GM23338 (cell line): ENCODE measurements around the gene ITSN2. TPM values are rescaled to one million over a fixed set of nuclear protein-coding genes. Genes with fewer than 3 reads are reported as not detected.

ENCODE experiments used
- ATAC-seq: fragments of 200-7000 bp; cut with Tn5 transposase; 3 replicates; pipeline ENCODE4 v1.9.1; 2020
- DNase-seq: peaks from one replicate; pipeline ENCODE4 v3.0.0-alpha.2; 2015; ENCODE audit warnings: low spot score
- H2AFZ ChIP-seq: fragments of 200-600 bp; sonication (generic); 2 replicates; pipeline ENCODE4 v1.8.0; 2016; ENCODE audit warnings: antibody characterized with exemption, mild to moderate bottlenecking, moderate library complexity
- H3F3A ChIP-seq: fragments of 200-600 bp; sonication (generic); replicated peaks from 2 replicates; pipeline ENCODE4 v1.8.0; 2017; ENCODE audit warnings: antibody characterized with exemption, mixed run types, low read depth
- H3K27ac ChIP-seq: fragments of 200-600 bp; sonication (generic); 2 replicates; pipeline ENCODE4 v1.6.1; 2016; ENCODE audit warnings: low read depth
- H3K27me3 ChIP-seq: fragments of 200-600 bp; sonication (generic); 2 replicates; pipeline ENCODE4 v1.8.0; 2016; ENCODE audit warnings: mild to moderate bottlenecking, mixed run types, moderate library complexity; ENCODE audit not compliant: insufficient read depth
- H3K36me3 ChIP-seq: fragments of 200-600 bp; sonication (generic); 2 replicates; pipeline ENCODE4 v1.8.0; 2016; ENCODE audit warnings: mild to moderate bottlenecking; ENCODE audit not compliant: insufficient read depth
- H3K4me1 ChIP-seq: fragments of 200-600 bp; sonication (generic); 2 replicates; pipeline ENCODE4 v1.8.0; 2016; ENCODE audit warnings: mild to moderate bottlenecking, moderate library complexity; ENCODE audit not compliant: insufficient read depth
- H3K4me2 ChIP-seq: fragments of 200-600 bp; sonication (generic); 2 replicates; pipeline ENCODE4 v1.7.1; 2017; ENCODE audit warnings: mixed run types
- H3K4me3 ChIP-seq: fragments of 200-600 bp; sonication (generic); 2 replicates; pipeline ENCODE4 v1.6.1; 2016; ENCODE audit warnings: mixed run types
- H3K79me2 ChIP-seq: fragments of 200-600 bp; sonication (generic); replicated peaks from 2 replicates; pipeline ENCODE4 v1.8.0; 2017; ENCODE audit warnings: mild to moderate bottlenecking; ENCODE audit not compliant: insufficient read depth
- H3K9me2 ChIP-seq: fragments of 200-600 bp; sonication (generic); 2 replicates; pipeline ENCODE4 v1.8.0; 2017; ENCODE audit not compliant: insufficient read depth
- H4K20me1 ChIP-seq: fragments of 200-600 bp; sonication (generic); replicated peaks from 2 replicates; pipeline ENCODE4 v1.8.0; 2017; ENCODE audit warnings: mild to moderate bottlenecking; ENCODE audit not compliant: insufficient read depth
- H3K27ac Mint-ChIP-seq: 2 replicates; pipeline ENCODE4 v1.8.0; 2020; ENCODE audit warnings: inconsistent platforms, mild to moderate bottlenecking, moderate library complexity, mixed read lengths
- H3K27me3 Mint-ChIP-seq: 3 replicates; pipeline ENCODE4 v1.8.0; 2022; ENCODE audit warnings: low read depth, mild to moderate bottlenecking, moderate library complexity, mixed read lengths, inconsistent platforms; ENCODE audit not compliant: insufficient read depth, poor library complexity
- H3K36me3 Mint-ChIP-seq: 3 replicates; pipeline ENCODE4 v1.8.0; 2021; ENCODE audit warnings: low read depth, mild to moderate bottlenecking, inconsistent platforms, moderate library complexity, mixed read lengths
- H3K4me1 Mint-ChIP-seq: 3 replicates; pipeline ENCODE4 v1.8.0; 2020; ENCODE audit warnings: mild to moderate bottlenecking, inconsistent platforms, mixed read lengths
- H3K4me3 Mint-ChIP-seq: 3 replicates; pipeline ENCODE4 v1.8.0; 2021; ENCODE audit warnings: moderate library complexity, mild to moderate bottlenecking, inconsistent platforms, mixed read lengths
- H3K9me3 Mint-ChIP-seq: 3 replicates; pipeline ENCODE4 v1.8.0; 2020; ENCODE audit warnings: moderate library complexity, mild to moderate bottlenecking, inconsistent platforms, mixed read lengths
- CREB1 ChIP-seq: fragments of 250-450 bp; sonication (Bioruptor Pico); IDR thresholded peaks from 2 replicates; pipeline ENCODE4 v1.5.0; 2020; ENCODE audit warnings: low read depth, mild to moderate bottlenecking, moderate library complexity
- ETS1 ChIP-seq: IDR thresholded peaks from 2 replicates; pipeline ENCODE4 v1.6.1; 2016; ENCODE audit warnings: antibody characterized with exemption
- EZH2 ChIP-seq: fragments of 200-600 bp; sonication (generic); IDR thresholded peaks from one replicate; pipeline ENCODE4 v1.8.0; 2017; ENCODE audit warnings: antibody characterized with exemption, mild to moderate bottlenecking, low read depth; ENCODE audit not compliant: unreplicated experiment
- polyA plus RNA-seq: library from polyadenylated mRNA; unstranded; fragments of >200 nt; fragmentation: Nextera tagmentation; extraction: Ambion mirVana; gene quantifications from 2 replicates; pipeline ENCODE4 v1.2.1, GENCODE V29; 2016
- total RNA-seq: library from RNA; depleted of rRNA; stranded (reverse); fragments of >200 nt; shearing (Covaris generic); gene quantifications from 2 replicates; pipeline ENCODE4 v1.2.3, GENCODE V29; 2014
- TF ChIP-seq, protein P1 (sequence below): fragments of 250-450 bp; sonication (Bioruptor Pico); IDR thresholded peaks from 2 replicates; pipeline ENCODE4 v1.5.0; 2020; ENCODE audit warnings: mild to moderate bottlenecking, moderate library complexity

The ITSN2 gene
- total and polyA plus RNA-seq, 2 experiments from 2014 or later = 17.1 to 17.8 TPM

DNA sequence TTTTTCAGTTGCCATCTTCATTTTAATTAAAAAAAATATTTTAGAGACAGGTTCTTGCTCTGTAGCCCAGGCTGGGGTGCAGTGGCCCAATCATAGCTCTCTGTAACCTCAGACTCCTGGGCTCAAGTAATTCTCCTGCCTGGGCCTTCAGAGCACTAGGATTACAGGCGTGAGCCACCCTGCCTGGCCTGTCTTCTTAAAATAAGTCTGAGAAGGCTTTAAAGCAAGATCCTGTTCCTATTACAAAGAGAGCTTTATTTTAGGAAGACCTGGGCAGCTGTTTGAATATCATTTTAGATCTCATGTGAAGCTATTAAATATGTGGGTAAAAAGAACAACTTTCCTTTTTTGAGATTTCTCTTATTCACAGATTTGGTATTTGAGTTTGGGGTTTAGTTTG, 184.0 kb downstream of the ITSN2 start:
- no peak overlapping the region for H3K4me3 Mint-ChIP-seq

More for the DNA sequence above, 184.0 kb downstream of the ITSN2 start:
- H3K4me2 ChIP-seq = no peak overlapping the region
- H3K9me2 ChIP-seq = no peaks in the 10 kb centered on the region
- no peaks in the 10 kb centered on the region for H4K20me1 ChIP-seq
- peaks cover under 1% of the 10 kb centered on the region for H3K27me3 Mint-ChIP-seq
- H2AFZ ChIP-seq = no peak overlapping the region
- H3K36me3 Mint-ChIP-seq = no peaks in the 10 kb centered on the region
- no peaks in the 10 kb centered on the region for H3K4me1 ChIP-seq
- H3K36me3 ChIP-seq = no peaks in the 10 kb centered on the region
- H3K79me2 ChIP-seq = no peaks in the 10 kb centered on the region
- no peak overlapping the region for H3K27ac Mint-ChIP-seq
- H3K27me3 ChIP-seq = peaks cover 12% of the 10 kb centered on the region; the same call in 1 of the 2 replicates
- H3K27ac ChIP-seq = no peak overlapping the region
- H3K4me1 Mint-ChIP-seq = no peaks in the 10 kb centered on the region
- ATAC-seq (no peak), DNase-seq (no peak)
- TF ChIP-seq CREB1 (CRISPR knock-in tag) (no peak), EZH2 (no peak), ETS1 (no peak)
- TF ChIP-seq, protein P1, sequence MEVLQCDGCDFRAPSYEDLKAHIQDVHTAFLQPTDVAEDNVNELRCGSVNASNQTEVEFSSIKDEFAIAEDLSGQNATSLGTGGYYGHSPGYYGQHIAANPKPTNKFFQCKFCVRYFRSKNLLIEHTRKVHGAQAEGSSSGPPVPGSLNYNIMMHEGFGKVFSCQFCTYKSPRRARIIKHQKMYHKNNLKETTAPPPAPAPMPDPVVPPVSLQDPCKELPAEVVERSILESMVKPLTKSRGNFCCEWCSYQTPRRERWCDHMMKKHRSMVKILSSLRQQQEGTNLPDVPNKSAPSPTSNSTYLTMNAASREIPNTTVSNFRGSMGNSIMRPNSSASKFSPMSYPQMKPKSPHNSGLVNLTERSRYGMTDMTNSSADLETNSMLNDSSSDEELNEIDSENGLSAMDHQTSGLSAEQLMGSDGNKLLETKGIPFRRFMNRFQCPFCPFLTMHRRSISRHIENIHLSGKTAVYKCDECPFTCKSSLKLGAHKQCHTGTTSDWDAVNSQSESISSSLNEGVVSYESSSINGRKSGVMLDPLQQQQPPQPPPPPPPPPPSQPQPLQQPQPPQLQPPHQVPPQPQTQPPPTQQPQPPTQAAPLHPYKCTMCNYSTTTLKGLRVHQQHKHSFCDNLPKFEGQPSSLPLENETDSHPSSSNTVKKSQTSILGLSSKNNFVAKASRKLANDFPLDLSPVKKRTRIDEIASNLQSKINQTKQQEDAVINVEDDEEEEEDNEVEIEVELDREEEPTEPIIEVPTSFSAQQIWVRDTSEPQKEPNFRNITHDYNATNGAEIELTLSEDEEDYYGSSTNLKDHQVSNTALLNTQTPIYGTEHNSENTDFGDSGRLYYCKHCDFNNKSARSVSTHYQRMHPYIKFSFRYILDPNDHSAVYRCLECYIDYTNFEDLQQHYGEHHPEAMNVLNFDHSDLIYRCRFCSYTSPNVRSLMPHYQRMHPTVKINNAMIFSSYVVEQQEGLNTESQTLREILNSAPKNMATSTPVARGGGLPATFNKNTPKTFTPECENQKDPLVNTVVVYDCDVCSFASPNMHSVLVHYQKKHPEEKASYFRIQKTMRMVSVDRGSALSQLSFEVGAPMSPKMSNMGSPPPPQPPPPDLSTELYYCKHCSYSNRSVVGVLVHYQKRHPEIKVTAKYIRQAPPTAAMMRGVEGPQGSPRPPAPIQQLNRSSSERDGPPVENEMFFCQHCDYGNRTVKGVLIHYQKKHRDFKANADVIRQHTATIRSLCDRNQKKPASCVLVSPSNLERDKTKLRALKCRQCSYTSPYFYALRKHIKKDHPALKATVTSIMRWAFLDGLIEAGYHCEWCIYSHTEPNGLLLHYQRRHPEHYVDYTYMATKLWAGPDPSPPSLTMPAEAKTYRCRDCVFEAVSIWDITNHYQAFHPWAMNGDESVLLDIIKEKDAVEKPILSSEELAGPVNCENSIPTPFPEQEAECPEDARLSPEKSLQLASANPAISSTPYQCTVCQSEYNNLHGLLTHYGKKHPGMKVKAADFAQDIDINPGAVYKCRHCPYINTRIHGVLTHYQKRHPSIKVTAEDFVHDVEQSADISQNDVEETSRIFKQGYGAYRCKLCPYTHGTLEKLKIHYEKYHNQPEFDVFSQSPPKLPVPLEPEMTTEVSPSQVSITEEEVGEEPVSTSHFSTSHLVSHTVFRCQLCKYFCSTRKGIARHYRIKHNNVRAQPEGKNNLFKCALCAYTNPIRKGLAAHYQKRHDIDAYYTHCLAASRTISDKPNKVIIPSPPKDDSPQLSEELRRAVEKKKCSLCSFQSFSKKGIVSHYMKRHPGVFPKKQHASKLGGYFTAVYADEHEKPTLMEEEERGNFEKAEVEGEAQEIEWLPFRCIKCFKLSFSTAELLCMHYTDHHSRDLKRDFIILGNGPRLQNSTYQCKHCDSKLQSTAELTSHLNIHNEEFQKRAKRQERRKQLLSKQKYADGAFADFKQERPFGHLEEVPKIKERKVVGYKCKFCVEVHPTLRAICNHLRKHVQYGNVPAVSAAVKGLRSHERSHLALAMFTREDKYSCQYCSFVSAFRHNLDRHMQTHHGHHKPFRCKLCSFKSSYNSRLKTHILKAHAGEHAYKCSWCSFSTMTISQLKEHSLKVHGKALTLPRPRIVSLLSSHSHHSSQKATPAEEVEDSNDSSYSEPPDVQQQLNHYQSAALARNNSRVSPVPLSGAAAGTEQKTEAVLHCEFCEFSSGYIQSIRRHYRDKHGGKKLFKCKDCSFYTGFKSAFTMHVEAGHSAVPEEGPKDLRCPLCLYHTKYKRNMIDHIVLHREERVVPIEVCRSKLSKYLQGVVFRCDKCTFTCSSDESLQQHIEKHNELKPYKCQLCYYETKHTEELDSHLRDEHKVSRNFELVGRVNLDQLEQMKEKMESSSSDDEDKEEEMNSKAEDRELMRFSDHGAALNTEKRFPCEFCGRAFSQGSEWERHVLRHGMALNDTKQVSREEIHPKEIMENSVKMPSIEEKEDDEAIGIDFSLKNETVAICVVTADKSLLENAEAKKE (CRISPR knock-in tag) = no peak
- no peaks in the 10 kb centered on the region for H3K9me3 Mint-ChIP-seq
- H3F3A ChIP-seq = no peaks in the 10 kb centered on the region; the same call in 1 of the 2 replicates
- H3K4me3 ChIP-seq = no peak overlapping the region
